Measurements from ENCODE around the gene FOXC2. TPM values are rescaled to one million over a fixed set of nuclear protein-coding genes. Genes with fewer than 3 reads are reported as not detected.

Gene FOXC2
- total RNA-seq, 2 donors from 2014 or later: 54.5 to 60.7 TPM

GRCh38 chr16:86546638-86547013, 20.0 kb upstream of the FOXC2 start:
- H3K27ac ChIP-seq: no peak overlapping the region
- no peak overlapping the region for H3K4me3 ChIP-seq
- TF ChIP-seq, protein P1, sequence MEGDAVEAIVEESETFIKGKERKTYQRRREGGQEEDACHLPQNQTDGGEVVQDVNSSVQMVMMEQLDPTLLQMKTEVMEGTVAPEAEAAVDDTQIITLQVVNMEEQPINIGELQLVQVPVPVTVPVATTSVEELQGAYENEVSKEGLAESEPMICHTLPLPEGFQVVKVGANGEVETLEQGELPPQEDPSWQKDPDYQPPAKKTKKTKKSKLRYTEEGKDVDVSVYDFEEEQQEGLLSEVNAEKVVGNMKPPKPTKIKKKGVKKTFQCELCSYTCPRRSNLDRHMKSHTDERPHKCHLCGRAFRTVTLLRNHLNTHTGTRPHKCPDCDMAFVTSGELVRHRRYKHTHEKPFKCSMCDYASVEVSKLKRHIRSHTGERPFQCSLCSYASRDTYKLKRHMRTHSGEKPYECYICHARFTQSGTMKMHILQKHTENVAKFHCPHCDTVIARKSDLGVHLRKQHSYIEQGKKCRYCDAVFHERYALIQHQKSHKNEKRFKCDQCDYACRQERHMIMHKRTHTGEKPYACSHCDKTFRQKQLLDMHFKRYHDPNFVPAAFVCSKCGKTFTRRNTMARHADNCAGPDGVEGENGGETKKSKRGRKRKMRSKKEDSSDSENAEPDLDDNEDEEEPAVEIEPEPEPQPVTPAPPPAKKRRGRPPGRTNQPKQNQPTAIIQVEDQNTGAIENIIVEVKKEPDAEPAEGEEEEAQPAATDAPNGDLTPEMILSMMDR (IDR thresholded peaks at IDR 0.05): no peak

GRCh38 chr16:86547286-86547685, 19.3 kb upstream of the FOXC2 start:
- H3K27ac ChIP-seq: no peak overlapping the region
- H3K9me3 ChIP-seq: no peaks in the 10 kb centered on the region
- ATAC-seq (ENCODE audit: insufficient number of reproducible peaks, low FRiP score, low read depth): no peak
- H3K36me3 ChIP-seq: peaks cover 12% of the 10 kb centered on the region
- H3K4me1 ChIP-seq (ENCODE audit: control insufficient read depth in 1 of 2, low read depth in 2 of 2): no peaks in the 10 kb centered on the region
- TF ChIP-seq, protein P1 (IDR thresholded peaks at IDR 0.05): no peak
- no peak overlapping the region for H3K4me3 ChIP-seq
- no peaks in the 10 kb centered on the region for H3K27me3 ChIP-seq (replicated peaks; ENCODE audit: insufficient read depth)
- DNase-seq (ENCODE audit: low spot score): no peak

More at GRCh38 chr16:86546638-86547013, 20.0 kb upstream of the FOXC2 start:
- DNase-seq (ENCODE audit: low spot score) (no peak), ATAC-seq (ENCODE audit: insufficient number of reproducible peaks, low FRiP score, low read depth) (no peak)
- Histone ChIP-seq H3K27me3 (replicated peaks; ENCODE audit: insufficient read depth) (no peaks in the 10 kb centered on the region), H3K4me1 (ENCODE audit: control insufficient read depth in 1 of 2, low read depth in 2 of 2) (no peaks in the 10 kb centered on the region), H3K36me3 (peaks cover 18% of the 10 kb centered on the region), H3K9me3 (no peaks in the 10 kb centered on the region)

- ATAC-seq (ENCODE audit: insufficient number of reproducible peaks, low FRiP score, low read depth) (no peak), DNase-seq (ENCODE audit: low spot score) (no peak)
- TF ChIP-seq, protein P1 (IDR thresholded peaks at IDR 0.05): no peak
- H3K4me3 ChIP-seq: no peak overlapping the region
- H3K4me1 ChIP-seq (ENCODE audit: control insufficient read depth in 1 of 2, low read depth in 2 of 2): peaks cover 3 to 11% of the 10 kb centered on the region in 2 donors
- no peak overlapping the region for H3K27ac ChIP-seq
- peaks cover 12% of the 10 kb centered on the region for H3K36me3 ChIP-seq
- no peaks in the 10 kb centered on the region for H3K9me3 ChIP-seq
- no peaks in the 10 kb centered on the region for H3K27me3 ChIP-seq (replicated peaks; ENCODE audit: insufficient read depth)
Observed at GRCh38 chr16:86549076-86549892, 17.3 kb upstream of the FOXC2 start.

DNA sequence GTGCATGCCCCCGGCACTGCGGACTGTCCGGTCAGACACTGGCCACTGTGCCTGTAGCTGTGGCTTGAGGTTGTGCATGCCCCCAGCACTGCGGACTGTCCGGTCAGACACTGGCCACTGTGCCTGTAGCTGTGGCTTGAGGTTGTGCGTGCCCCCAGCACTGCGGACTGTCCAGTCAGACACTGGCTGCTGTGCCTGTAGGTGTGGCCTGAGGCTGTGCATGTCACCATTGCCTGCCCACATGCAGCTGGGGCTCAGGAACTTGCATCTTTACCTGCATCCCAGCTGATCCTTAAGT, 16.8 kb upstream of the FOXC2 start:
- no peak for ATAC-seq (ENCODE audit: insufficient number of reproducible peaks, low FRiP score, low read depth)
- H3K27ac ChIP-seq: no peak overlapping the region
- peaks cover 12% of the 10 kb centered on the region for H3K36me3 ChIP-seq

DNA sequence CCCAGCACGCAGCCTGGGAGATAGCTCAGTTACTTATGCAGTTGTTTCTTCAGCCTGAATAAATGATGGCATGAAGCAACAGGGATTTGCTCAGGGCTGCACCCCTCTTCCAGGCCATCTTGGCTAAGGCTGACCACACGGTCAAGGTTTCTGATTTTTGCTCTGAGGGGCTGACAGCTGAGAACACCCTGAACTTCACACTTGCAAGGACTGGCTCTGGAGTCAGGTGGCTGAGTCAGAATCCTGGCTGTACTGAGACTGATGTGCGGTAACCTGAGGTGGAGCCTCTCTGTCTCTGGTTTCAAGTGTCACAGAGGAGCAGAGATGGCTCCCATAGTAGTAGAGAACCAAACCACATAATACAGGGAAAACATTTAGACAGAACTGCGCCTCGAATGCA, 16.3 kb upstream of the FOXC2 start:
- no peak for ATAC-seq (ENCODE audit: insufficient number of reproducible peaks, low FRiP score, low read depth)
- no peak overlapping the region for H3K27ac ChIP-seq
- H3K4me1 ChIP-seq (ENCODE audit: control insufficient read depth in 1 of 2, low read depth in 2 of 2): peaks cover 4 to 15% of the 10 kb centered on the region in 2 donors
- H3K36me3 ChIP-seq: peaks cover 12% of the 10 kb centered on the region
- no peaks in the 10 kb centered on the region for H3K9me3 ChIP-seq
- no peak overlapping the region for H3K4me3 ChIP-seq
- TF ChIP-seq, protein P1 (IDR thresholded peaks at IDR 0.05): no peak
- DNase-seq (ENCODE audit: low spot score): no peak
- no peaks in the 10 kb centered on the region for H3K27me3 ChIP-seq (replicated peaks; ENCODE audit: insufficient read depth)

More for the DNA sequence above, 16.8 kb upstream of the FOXC2 start:
- H3K4me3 ChIP-seq: no peak overlapping the region
- peaks cover 4 to 15% of the 10 kb centered on the region in 2 donors for H3K4me1 ChIP-seq (ENCODE audit: control insufficient read depth in 1 of 2, low read depth in 2 of 2)
- TF ChIP-seq, protein P1 (IDR thresholded peaks at IDR 0.05): no peak
- no peaks in the 10 kb centered on the region for H3K27me3 ChIP-seq (replicated peaks; ENCODE audit: insufficient read depth)
- no peak for DNase-seq (ENCODE audit: low spot score)
- H3K9me3 ChIP-seq: no peaks in the 10 kb centered on the region

All from thoracic aorta (tissue), 2 donors.